GM23248 (cell line): Measurements from ENCODE around the gene SMYD3. TPM values are rescaled to one million over a fixed set of nuclear protein-coding genes. Genes with fewer than 3 reads are reported as not detected.

Source experiments
- DNase-seq: peaks from one replicate; pipeline ENCODE4 v3.0.0-alpha.2; 2015
- H2AFZ ChIP-seq: fragments of 200-600 bp; sonication (generic); 2 replicates; pipeline ENCODE4 v1.6.1; 2016; ENCODE audit warnings: antibody characterized with exemption
- H3F3A ChIP-seq: fragments of 200-600 bp; sonication (generic); 2 replicates; pipeline ENCODE4 v1.6.1; 2016; ENCODE audit warnings: mild to moderate bottlenecking, antibody characterized with exemption, mixed run types; ENCODE audit not compliant: insufficient read depth
- H3K27ac ChIP-seq: fragments of 200-600 bp; sonication (generic); 2 replicates; pipeline ENCODE4 v1.5.1; 2016; ENCODE audit warnings: mild to moderate bottlenecking
- H3K27me3 ChIP-seq: fragments of 200-600 bp; sonication (generic); replicated peaks from 2 replicates; pipeline ENCODE4 v1.6.1; 2016; ENCODE audit warnings: mild to moderate bottlenecking; ENCODE audit not compliant: insufficient read depth
- H3K36me3 ChIP-seq: fragments of 200-600 bp; sonication (generic); 2 replicates; pipeline ENCODE4 v1.6.1; 2016; ENCODE audit warnings: low read depth, mild to moderate bottlenecking
- H3K4me1 ChIP-seq: fragments of 200-600 bp; sonication (generic); 2 replicates; pipeline ENCODE4 v1.6.1; 2016; ENCODE audit warnings: mild to moderate bottlenecking; ENCODE audit not compliant: insufficient read depth
- H3K4me2 ChIP-seq: fragments of 200-600 bp; sonication (generic); one replicate; pipeline ENCODE4 v1.6.1; 2016; ENCODE audit warnings: mild to moderate bottlenecking; ENCODE audit not compliant: unreplicated experiment
- H3K4me3 ChIP-seq: fragments of 200-600 bp; sonication (generic); 2 replicates; pipeline ENCODE4 v1.5.1; 2016; ENCODE audit warnings: mild to moderate bottlenecking
- H3K79me2 ChIP-seq: fragments of 200-600 bp; sonication (generic); 2 replicates; pipeline ENCODE4 v1.6.1; 2016; ENCODE audit warnings: mild to moderate bottlenecking; ENCODE audit not compliant: insufficient read depth
- H3K9ac ChIP-seq: fragments of 200-600 bp; sonication (generic); 2 replicates; pipeline ENCODE4 v1.6.1; 2016; ENCODE audit warnings: mild to moderate bottlenecking
- H3K9me2 ChIP-seq: fragments of 200-600 bp; sonication (generic); 2 replicates; pipeline ENCODE4 v1.6.1; 2016; ENCODE audit warnings: mixed run types, mild to moderate bottlenecking, moderate library complexity; ENCODE audit not compliant: insufficient read depth
- H3K9me3 ChIP-seq: fragments of 200-600 bp; sonication (generic); one replicate; pipeline ENCODE4 v1.6.1; 2017; ENCODE audit warnings: low read depth
- H4K20me1 ChIP-seq: fragments of 200-600 bp; sonication (generic); 2 replicates; pipeline ENCODE4 v1.6.0; 2016; ENCODE audit not compliant: insufficient read depth
- EZH2 ChIP-seq: fragments of 200-600 bp; sonication (generic); IDR thresholded peaks from 2 replicates; pipeline ENCODE4 v1.6.1; 2018; ENCODE audit warnings: antibody characterized with exemption, mild to moderate bottlenecking; ENCODE audit not compliant: insufficient read depth, poor library complexity, severe bottlenecking
- EZH2phosphoT487 ChIP-seq: fragments of 200-600 bp; sonication (generic); IDR thresholded peaks from 2 replicates; pipeline ENCODE4 v1.6.1; 2018; ENCODE audit warnings: antibody characterized with exemption, moderate library complexity, mild to moderate bottlenecking, low read depth; ENCODE audit not compliant: insufficient read depth
- WGBS, 2 experiments: methylation state at CpG; one replicate each; pipeline ENCODE4 v1.1.6; 2015 to 2017; ENCODE audit warnings: low lambda C conversion rate in 2 of 2, low coverage in 1 of 2; ENCODE audit errors: missing lambda C conversion rate in 2 of 2; 5-methylcytosine and 5-hydroxymethylcytosine counted together
- in situ Hi-C: fragments of 300-500 bp; cut with MboI; formaldehyde crosslinking; loops from 2 replicates; pipeline ENCODE4 v1.15.0; 2020
- polyA plus RNA-seq: library from polyadenylated mRNA; unstranded; fragments of >200 nt; fragmentation: Nextera tagmentation; extraction: Ambion mirVana; gene quantifications from 2 replicates; pipeline ENCODE4 v1.2.1, GENCODE V29; 2016
- total RNA-seq: library from RNA; depleted of rRNA; stranded (reverse); fragments of >200 nt; shearing (Covaris generic); gene quantifications from 2 replicates; pipeline ENCODE4 v1.2.3, GENCODE V29; 2014

SMYD3 gene
- total and polyA plus RNA-seq, 2 experiments from 2014 or later: 32.1 to 44.8 TPM

- 3 to 6% methylated on average over 9 of the region's 9 CpGs for WGBS, 2 experiments
- no peak for DNase-seq
- TF ChIP-seq EZH2phosphoT487 (no peak), EZH2 (no peak)
- H3K4me2 ChIP-seq: peak overlapping the region; percentile 72
- H3K4me3 ChIP-seq: peak overlapping the region; percentile 79
- in situ Hi-C loops: no loop called here
- H3F3A ChIP-seq: peaks cover 18% of the 10 kb centered on the region; the same call in 1 of the 2 replicates
- H3K9me2 ChIP-seq: no peaks in the 10 kb centered on the region
- no peaks in the 10 kb centered on the region for H3K36me3 ChIP-seq
- H3K4me1 ChIP-seq: peaks cover 9% of the 10 kb centered on the region
- no peaks in the 10 kb centered on the region for H4K20me1 ChIP-seq
- no peaks in the 10 kb centered on the region for H3K27me3 ChIP-seq
- peak overlapping the region; percentile 71 for H3K9ac ChIP-seq
- H3K27ac ChIP-seq: no peak overlapping the region
- peaks cover 12% of the 10 kb centered on the region for H3K79me2 ChIP-seq
- H2AFZ ChIP-seq: peak overlapping the region; percentile 86
- H3K9me3 ChIP-seq: no peaks in the 10 kb centered on the region
Measured at GRCh38 chr1:246506367-246506673, 759 bp downstream of the SMYD3 start.

GRCh38 chr1:246503341-246503740, 3.7 kb downstream of the SMYD3 start:
- H3K27ac ChIP-seq: 0 out of 2 replicates have a peak overlapping the region, but pooled peaks have one; percentile 12
- peak; percentile 40 for DNase-seq
- peaks cover 18% of the 10 kb centered on the region; the same call in 1 of the 2 replicates for H3F3A ChIP-seq
- in situ Hi-C loops: no loop called here
- H3K27me3 ChIP-seq: no peaks in the 10 kb centered on the region
- no peak overlapping the region for H2AFZ ChIP-seq
- no peak overlapping the region for H3K4me2 ChIP-seq
- no peak overlapping the region for H3K9ac ChIP-seq
- no peaks in the 10 kb centered on the region for H3K9me2 ChIP-seq
- H3K79me2 ChIP-seq: peaks cover 27% of the 10 kb centered on the region
- TF ChIP-seq EZH2: no peak
- TF ChIP-seq EZH2phosphoT487: no peak
- no peaks in the 10 kb centered on the region for H3K36me3 ChIP-seq
- no peaks in the 10 kb centered on the region for H4K20me1 ChIP-seq
- no peak overlapping the region for H3K4me3 ChIP-seq
- peaks cover 9% of the 10 kb centered on the region for H3K4me1 ChIP-seq
- no peaks in the 10 kb centered on the region for H3K9me3 ChIP-seq
- 74 to 80% methylated on average over 7 of the region's 7 CpGs for WGBS, 2 experiments

GRCh38 chr1:246497331-246497915, 9.7 kb downstream of the SMYD3 start:
- no peaks in the 10 kb centered on the region for H3K9me2 ChIP-seq
- H3K4me2 ChIP-seq: no peak overlapping the region
- H2AFZ ChIP-seq: no peak overlapping the region
- H3K27ac ChIP-seq: no peak overlapping the region
- in situ Hi-C loops: no loop called here
- H3F3A ChIP-seq: no peaks in the 10 kb centered on the region
- TF ChIP-seq EZH2: no peak
- no peak for TF ChIP-seq EZH2phosphoT487
- no peaks in the 10 kb centered on the region for H3K9me3 ChIP-seq
- WGBS, 2 experiments: 54 to 55% methylated on average over 2 of the region's 2 CpGs
- H4K20me1 ChIP-seq: no peaks in the 10 kb centered on the region
- H3K4me1 ChIP-seq: no peaks in the 10 kb centered on the region
- H3K27me3 ChIP-seq: no peaks in the 10 kb centered on the region
- H3K9ac ChIP-seq: no peak overlapping the region
- peaks cover 39% of the 10 kb centered on the region for H3K79me2 ChIP-seq
- no peak overlapping the region for H3K4me3 ChIP-seq
- peak; percentile 79 for DNase-seq
- no peaks in the 10 kb centered on the region for H3K36me3 ChIP-seq

- in situ Hi-C loops: no loop called here
- H3K36me3 ChIP-seq: no peaks in the 10 kb centered on the region
- H4K20me1 ChIP-seq: no peaks in the 10 kb centered on the region
- H3K4me2 ChIP-seq: peak overlapping the region; percentile 5
- H3K4me3 ChIP-seq: no peak overlapping the region
- H3K9me3 ChIP-seq: no peaks in the 10 kb centered on the region
- no peaks in the 10 kb centered on the region for H3K4me1 ChIP-seq
- no peak overlapping the region for H3K9ac ChIP-seq
- peaks cover 43% of the 10 kb centered on the region for H3K79me2 ChIP-seq
- no peaks in the 10 kb centered on the region for H3F3A ChIP-seq
- DNase-seq: peak; percentile 89
- H3K9me2 ChIP-seq: no peaks in the 10 kb centered on the region
- TF ChIP-seq EZH2 (no peak), EZH2phosphoT487 (no peak)
- no peaks in the 10 kb centered on the region for H3K27me3 ChIP-seq
- no peak overlapping the region; the same call in 1 of the 2 replicates for H3K27ac ChIP-seq
- H2AFZ ChIP-seq: peak overlapping the region; percentile 21; the same call in 1 of the 2 replicates
- WGBS, 2 experiments: 33 to 35% methylated on average over 3 of the region's 3 CpGs
Measured at GRCh38 chr1:246492611-246493245, 14.4 kb downstream of the SMYD3 start.
